Gastrocnemius medialis (tissue), 4 donors: Measurements from ENCODE around the gene LARP4B.

Experiments
- POLR2A ChIP-seq, 2 donors: fragments of 450-650 bp; IDR thresholded peaks; one replicate each; pipeline ENCODE4 v1.6.1; 2017; ENCODE audit warnings: antibody characterized with exemption in 2 of 2, mild to moderate bottlenecking in 2 of 2, moderate library complexity in 2 of 2
- TF ChIP-seq, protein P1 (sequence below), 5 experiments: fragments of 450-650 bp in 3 of 5; fragments of 200-600 bp in 2 of 5; sonication (generic) in 2 of 5; IDR thresholded peaks in 4 of 5; conservative IDR thresholded peaks in 1 of 5; 1 replicate in 4 of 5; 2 replicates in 1 of 5; pipeline ENCODE4 v1.5.1; 2016 to 2019; ENCODE audit warnings: antibody characterized with exemption in 5 of 5, mild to moderate bottlenecking in 3 of 5, moderate library complexity in 3 of 5

DNA sequence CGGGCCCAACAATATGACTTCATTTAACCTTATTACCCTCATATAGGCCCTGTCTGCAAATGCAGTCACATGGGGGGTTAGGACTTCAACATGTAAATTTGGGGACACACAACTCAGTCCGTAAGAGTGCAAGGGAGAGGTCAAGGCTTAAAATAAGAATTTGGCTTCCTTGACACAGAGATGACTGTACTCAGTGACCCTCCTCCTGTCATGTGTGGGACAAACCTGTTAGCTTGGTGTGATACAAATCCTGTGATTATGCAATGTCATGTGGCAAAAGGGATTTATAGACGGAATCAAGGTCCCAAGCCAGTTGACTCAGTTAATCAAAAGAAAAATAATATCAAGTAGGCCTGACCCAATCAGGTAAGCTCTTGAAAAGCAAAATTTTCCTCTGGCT lies 30.8 kb upstream of the LARP4B start:
- TF ChIP-seq, protein P1, sequence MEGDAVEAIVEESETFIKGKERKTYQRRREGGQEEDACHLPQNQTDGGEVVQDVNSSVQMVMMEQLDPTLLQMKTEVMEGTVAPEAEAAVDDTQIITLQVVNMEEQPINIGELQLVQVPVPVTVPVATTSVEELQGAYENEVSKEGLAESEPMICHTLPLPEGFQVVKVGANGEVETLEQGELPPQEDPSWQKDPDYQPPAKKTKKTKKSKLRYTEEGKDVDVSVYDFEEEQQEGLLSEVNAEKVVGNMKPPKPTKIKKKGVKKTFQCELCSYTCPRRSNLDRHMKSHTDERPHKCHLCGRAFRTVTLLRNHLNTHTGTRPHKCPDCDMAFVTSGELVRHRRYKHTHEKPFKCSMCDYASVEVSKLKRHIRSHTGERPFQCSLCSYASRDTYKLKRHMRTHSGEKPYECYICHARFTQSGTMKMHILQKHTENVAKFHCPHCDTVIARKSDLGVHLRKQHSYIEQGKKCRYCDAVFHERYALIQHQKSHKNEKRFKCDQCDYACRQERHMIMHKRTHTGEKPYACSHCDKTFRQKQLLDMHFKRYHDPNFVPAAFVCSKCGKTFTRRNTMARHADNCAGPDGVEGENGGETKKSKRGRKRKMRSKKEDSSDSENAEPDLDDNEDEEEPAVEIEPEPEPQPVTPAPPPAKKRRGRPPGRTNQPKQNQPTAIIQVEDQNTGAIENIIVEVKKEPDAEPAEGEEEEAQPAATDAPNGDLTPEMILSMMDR (IDR thresholded peaks at IDR 0.05 in 4 of 5, conservative IDR thresholded peaks at IDR 0.05 in 1 of 5), result no peak
- no peak for TF ChIP-seq POLR2A (IDR thresholded peaks at IDR 0.05)
